HG03575 (cell line): ENCODE results near the gene ANKRD13D.

Experiments used
- ATAC-seq: cut with Tn5 transposase; IDR thresholded peaks from one replicate; pipeline ENCODE4 v1.9.1; 2021; ENCODE audit not compliant: unreplicated experiment, insufficient number of reproducible peaks, low FRiP score; ENCODE audit errors: extremely low read depth

The ANKRD13D gene

DNA sequence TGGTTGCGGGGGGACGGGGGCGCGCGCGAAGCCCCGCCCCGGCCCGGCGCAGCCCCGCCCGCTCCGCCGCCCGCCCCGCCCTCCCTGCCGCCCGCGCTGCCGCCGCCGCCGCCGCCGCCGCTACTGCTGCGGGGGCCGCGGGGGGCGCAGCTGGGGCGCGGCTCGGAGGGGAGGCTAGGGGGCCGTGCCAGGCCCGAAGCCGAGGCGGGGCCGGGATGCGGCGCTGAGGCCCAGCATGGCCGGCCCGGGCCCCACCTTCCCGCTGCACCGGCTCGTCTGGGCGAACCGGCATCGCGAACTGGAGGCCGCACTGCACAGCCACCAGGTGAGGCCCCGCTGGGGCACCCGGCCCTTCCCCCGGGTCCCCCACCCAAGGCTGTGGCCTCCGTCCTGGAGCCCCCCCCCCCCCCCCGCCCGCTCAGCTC is at the start of gene ANKRD13D:
Gene ANKRD13D, plus strand, starts transcription at position 78 of the 425 bp plus-strand sequence. Its CDS starts 158 bp downstream, at position 236.
- no peak for ATAC-seq

DNA sequence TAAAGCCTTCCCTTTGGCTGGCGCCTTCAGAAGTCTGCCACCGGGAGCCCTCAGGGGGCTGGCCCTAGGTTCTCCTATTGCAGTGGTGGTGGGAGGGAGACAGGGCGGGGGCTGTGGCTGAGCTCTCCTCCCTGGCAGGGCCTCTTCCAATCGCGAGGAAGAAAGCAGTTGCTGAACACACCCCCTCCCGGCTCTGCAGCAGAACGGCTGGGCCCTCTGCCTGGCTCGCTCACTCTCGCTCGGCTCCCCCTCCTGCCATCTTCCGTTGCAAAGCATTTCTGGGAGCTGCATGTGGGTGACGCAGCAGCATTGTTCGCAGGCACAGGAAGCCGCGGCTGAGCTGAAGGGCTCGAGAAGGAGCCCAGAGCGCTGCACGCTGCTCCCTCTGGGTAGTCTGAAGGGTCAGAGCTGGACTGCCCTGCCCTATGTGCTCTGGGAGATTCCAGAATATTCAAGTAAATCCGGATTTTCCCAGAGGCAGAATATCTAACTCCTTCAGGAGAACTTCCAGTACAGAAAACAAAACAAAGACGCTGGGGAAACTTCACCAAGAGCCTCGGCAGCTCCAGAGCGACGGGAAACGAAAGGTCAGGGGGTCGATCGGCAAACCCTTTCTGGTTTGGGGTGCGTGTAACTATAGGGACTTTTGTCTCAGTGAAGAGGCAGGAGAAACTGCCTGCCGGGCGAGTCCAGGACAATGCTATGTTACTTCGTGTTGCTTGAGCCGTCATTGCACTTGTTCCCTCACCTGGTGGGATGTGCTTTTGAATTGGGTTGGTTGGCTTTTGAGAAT is 49.1 kb upstream of the ANKRD13D start:
- ATAC-seq: no peak

DNA sequence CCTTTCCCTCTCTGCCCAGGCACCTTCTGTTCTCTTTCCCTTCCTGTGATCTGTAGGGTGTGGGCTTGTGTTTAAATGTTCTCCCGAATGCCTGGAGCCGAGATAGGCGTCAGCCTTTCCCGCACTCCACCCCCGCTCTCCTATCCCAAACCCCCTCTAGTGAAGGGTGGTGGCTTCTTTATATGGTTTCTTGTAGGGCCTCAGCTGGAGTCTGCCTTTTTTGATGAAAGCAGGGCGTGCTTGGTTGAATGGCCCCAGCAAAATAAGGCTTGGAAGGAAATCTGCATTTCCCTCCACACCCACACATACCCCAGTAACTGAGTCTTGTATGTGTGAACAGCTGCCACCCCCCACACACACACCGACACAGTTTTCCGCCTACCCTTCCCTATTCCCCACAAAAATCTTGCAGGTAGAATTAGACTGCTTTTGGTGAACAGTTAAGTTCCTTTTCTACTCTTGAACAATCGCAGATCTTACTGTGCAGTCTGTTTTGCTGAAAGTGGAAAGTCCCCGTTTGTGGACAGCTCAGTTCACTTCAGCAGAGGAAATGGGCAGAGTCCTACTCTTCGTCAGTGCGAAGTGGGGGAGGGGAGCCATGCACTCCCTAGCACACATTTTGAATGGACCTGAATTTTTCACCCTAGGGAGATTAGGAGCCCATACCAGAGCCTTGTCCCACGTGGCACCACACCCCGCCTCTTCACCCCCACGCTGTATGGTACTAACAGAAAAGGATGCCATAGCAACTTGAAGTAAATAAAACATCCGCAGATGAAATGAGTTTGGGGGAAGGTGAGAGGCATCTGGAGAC is 48.3 kb upstream of the ANKRD13D start:
- ATAC-seq: no peak

DNA sequence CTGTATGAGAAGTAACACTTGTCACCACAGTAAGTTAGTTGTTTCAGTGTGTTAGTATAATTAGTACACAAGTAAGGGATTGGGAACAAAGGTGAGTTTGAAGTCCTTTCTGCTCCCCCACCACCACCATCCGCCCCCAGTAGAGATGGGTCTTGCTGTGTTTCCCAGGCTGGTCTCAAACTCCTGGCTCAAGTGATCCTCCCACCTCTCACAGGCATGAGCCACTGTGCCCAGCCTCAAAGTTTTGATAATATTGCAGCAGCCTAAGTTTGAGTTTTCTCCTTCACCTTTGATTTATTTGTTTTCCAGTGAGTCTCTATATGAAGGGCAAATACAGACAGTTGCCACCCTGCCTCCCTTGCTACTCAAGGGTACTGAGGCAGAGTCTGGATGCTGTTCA is 46.6 kb upstream of the ANKRD13D start:
- ATAC-seq: no peak

DNA sequence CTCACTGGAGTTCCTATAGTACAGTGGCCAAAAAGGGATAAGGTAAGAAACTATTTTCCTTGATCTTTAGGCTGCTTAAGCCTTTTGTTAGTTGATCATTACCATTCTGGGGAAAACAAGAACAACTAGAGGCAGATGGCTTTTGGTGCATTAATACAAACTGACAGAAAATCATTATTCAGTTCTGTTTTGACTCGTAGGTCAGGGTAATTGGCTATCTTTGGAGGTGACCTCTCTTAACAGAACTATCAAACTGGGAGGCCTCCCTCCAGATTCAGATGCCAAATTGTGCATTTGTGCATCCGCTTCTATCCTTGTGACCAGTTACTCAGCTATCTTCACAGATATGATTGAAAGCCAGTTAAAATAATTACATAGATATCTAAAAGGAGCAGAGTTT is 46.1 kb upstream of the ANKRD13D start:
- ATAC-seq: no peak

DNA sequence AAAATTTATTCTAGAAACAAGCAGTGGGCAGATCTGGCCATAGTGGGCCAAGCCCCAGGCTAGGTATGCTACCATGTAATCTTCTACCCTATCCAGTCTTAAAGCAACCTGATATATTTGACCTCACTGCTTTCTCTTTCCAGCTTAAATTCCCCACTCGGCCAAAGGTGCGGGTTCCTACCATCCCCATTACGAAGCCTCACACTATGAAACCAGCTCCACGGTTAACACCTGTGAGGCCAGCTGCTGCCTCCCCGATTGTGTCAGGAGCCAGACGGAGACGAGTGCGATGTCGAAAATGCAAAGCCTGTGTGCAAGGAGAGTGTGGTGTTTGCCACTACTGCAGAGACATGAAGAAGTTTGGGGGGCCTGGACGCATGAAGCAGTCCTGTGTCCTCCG is 44.1 kb upstream of the ANKRD13D start:
- no peak for ATAC-seq

DNA sequence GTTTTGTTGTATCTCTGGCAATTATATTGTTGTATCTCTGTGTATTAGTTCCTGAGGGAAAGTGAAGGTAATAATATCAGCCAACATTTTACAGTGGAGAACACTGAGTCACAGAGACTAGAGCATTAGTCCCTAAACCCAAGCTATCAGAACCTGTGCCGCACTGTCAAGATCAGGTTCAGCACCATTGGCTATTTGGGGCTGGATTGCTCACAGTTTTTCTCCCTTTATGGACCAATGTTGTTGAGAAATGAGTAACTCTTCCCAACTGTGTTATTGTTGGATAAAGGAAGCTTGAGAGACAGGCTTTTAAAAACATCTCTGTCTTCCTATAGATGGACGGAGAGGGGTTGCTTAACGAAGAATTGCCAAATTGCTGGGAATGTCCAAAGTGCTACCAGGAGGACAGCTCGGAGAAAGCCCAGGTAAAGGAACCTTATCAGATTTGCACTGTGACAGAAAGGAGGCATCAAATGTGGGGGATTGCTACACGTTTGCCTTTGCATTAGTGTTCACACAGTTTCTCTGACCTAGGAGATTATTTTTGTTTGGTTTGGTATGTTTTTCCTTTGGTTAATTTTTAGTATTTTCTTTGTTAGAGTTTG is 41.1 kb upstream of the ANKRD13D start:
- no peak for ATAC-seq

DNA sequence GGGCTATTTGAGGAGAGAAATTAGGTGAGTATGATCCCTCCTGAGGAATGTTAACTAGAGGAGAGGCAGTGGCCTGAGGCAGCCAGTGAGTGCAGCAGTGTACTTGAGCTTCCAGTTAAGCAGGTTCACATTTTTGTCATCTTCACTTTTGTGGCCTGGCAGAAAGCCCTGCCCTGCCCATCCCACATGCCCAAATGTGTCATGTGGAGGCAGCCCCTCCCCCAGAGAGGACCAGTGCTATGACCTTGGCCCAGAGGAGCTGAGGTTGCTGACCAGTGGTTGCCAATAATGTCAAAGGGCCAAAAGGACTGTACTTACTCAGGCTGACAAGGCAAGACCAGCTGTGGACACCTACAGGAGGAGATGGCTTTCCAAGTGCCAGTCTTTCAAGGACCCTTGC is 40.5 kb upstream of the ANKRD13D start:
- ATAC-seq: no peak

DNA sequence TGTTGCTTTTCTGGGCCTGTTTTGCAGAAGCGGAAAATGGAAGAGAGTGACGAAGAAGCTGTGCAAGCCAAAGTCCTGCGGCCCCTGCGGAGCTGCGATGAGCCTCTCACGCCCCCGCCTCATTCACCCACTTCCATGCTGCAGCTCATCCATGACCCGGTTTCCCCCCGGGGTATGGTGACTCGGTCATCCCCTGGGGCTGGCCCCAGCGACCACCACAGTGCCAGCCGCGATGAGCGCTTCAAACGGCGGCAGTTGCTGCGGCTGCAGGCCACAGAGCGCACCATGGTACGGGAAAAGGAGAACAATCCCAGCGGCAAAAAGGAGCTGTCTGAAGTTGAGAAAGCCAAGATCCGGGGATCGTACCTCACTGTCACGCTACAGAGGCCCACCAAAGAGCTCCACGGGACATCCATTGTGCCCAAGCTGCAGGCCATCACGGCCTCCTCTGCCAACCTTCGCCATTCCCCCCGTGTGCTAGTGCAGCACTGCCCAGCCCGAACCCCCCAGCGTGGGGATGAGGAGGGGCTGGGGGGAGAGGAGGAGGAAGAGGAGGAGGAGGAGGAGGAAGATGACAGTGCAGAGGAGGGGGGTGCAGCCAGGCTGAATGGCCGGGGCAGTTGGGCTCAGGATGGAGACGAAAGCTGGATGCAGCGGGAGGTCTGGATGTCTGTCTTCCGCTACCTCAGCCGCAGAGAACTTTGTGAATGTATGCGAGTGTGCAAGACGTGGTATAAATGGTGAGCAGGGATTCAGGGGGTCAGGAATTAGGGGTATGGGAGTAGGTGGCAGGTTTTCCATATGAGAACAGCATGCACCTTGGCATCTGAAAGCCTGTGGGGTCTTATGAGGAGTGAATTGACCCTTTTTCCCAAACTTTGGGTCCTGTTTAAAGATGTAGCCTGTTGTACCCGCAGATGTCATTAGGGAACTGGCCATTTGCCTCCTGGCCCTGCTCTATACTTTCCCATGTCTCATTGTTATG is 38.8 kb upstream of the ANKRD13D start:
- ATAC-seq: no peak

DNA sequence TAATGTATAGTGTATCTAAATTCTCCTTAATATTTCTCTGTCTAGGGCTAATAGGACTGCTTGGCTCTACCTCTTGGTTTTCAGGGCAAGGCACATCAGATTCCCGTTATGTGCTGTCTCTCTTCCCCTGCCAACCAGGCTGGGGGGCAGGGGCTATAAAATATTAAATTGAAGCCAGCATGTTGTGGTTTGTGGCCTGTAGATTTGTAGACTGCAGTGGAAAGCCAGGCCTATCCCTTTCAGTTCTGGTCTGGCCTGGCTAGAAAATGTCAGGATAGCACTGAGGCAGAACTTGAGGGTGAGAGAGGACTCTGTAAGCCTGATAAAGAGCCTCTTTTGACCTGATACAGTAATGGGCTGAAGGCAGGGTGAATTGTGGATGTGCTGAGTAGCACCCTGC is 37.3 kb upstream of the ANKRD13D start:
- no peak for ATAC-seq

DNA sequence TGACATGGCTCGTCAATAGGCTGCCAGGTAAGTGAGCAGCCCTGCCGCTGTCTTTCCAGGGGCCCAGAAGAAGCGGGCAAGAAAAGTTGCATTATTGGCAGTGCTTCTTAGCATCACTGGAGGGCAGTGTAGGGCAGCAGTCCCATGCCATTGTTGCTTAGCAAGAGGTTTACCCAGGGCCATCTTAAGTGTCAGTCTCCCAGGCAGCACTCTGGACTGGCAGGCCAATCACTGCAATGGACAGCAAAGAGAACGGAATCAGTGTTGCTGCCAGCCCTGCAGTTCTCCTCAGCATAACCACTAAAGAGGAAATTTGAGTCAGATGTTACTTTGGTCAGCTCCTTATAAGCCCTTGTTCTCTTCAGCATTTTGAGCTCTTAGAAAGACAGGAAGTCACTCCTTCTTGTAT is 36.3 kb upstream of the ANKRD13D start:
- no peak for ATAC-seq

DNA sequence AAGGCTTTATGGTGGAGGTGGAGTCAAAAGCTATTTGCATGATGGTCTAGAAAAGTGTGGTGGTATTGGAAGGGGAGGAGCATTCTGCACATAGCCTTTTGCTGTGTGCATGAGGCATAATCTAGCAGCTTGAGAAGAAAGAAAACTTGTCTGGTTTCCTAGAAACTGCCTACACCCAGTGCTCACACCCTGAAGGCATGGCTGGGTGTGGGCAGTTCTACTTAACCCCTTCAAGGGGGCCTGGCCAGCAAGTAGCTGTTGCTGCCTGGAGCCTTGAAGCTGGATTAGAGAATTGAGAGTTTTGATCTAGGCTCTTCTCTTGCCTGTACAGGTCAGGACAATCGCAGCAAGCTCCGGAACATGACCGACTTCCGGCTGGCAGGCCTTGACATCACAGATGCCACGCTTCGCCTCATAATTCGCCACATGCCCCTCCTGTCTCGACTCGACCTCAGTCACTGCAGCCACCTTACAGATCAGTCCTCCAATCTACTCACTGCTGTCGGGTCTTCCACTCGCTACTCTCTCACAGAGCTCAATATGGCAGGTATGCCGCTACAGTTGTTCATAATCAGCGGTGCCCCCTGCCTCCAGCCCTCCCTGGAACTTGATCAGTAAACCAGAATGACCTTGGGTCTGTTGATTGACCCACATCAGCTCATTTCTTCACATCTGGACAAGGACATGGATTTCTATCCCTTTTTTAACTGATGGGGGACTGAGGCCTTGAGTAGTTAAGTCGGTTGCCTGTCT is 35.1 kb upstream of the ANKRD13D start:
- no peak for ATAC-seq

DNA sequence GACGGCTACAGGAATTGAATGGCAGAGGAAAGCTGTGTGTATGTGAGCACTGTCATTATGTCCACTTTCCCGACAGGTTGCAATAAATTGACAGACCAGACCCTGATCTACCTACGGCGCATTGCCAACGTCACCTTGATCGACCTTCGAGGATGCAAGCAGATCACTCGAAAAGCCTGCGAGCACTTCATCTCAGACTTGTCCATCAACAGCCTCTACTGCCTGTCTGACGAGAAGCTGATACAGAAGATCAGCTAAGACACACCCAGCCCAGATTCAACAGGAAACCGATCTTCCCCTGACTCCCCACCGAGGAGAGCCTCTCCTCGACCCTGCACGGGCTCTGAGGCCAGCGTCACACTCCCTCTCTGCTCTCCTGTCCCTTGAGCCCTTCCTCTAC is 34.3 kb upstream of the ANKRD13D start:
- ATAC-seq: no peak

DNA sequence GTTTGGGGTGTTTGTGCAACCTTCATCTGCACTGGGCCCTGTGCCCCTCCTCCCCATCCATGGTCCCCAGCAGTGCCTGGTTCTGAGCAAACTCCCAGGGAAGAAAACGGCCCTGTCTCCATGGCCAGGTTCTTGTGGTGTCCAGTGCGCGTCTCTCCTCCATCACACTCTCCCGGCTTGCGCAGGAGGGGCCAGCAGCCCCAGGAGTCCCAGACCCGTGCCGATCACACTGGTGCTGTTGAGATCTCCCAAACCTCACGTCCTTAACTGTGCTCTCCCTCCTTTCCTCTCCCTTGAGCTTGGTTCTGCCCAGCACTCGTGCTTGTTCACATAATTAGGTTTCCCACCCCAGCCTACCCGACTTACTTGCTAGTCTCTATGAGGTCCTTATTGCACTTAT is 33.8 kb upstream of the ANKRD13D start:
- ATAC-seq: no peak

DNA sequence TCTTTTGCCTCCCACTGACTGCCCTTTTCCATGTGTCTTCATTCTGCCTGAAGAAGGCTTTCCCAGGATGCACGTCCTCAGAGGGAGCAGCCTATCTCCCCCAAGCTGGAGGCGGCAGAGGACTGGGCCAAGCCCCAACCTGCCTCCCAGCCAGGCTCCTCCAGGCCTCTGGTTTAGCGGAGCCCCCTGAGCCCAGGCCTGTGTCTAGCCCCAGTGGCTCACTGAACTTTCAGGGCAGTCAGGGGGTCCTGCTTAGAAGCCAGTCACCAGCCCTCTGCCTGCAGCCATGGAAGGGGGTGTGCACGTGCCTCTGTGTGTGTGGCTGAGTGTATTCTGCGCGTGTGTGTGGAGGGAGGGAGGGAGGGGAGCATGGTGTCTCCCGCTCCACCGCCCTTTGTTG is 33.2 kb upstream of the ANKRD13D start:
- no peak for ATAC-seq

DNA sequence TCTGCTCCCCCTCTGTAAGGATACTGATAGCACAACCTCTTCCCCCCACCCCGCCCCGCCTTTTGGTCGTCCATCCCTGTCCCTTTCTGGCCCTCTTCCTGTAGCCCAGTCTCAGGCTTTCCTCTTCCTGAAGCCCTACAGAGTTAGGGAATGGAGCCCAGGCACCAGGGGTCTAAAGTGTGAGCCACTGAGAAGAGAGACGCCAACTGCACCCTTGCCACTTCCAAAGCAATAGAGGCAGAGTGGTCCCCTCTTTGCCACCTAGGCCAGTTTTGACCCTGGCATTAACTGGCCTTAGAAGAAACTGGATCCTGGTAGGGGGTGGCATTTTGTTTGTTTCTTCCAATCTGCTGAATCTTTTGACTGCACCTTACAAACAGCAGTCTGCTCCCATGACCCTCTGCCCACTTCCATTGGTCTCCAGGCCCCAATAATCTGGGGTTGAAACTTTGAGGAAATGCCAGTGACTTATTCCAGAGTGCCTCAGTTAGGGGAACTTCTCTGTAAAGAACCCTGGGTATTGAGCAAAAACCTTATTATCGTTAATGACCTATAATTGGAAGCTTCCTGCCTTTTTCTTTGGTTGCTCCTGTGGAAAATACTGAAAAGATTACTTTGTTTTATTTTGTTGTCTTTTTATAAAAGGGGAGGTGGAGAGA is 32.5 kb upstream of the ANKRD13D start:
- no peak for ATAC-seq

DNA sequence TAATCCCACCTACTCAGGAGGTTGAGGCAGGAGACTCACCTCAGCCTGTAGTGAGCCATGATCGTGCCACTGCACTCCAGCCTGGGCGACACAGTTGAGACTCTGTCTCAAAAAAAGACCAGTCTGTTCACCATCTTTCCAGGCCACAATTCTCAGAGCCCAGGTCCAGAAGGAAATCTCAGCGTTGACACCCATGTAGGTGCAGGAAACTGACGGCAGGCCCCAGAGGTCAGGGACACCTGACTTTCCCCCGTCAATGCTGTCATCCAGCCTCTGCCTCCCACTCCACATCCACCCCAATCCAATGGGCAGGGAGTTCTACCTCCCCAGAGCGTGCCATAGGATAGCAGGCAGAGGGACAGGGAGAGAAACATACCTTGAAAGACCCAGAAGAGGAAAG is 28.7 kb upstream of the ANKRD13D start:
- ATAC-seq: no peak
